RWPE1 (cell line): ENCODE results near the gene MAP7D3.
A peak's percentile ranks its signal among the peaks of the same experiment; 100 is the strongest.

Source experiments
- CTCF ChIA-PET: fragments of 350-600 bp; sonication (Branson Sonifier 250); formaldehyde crosslinking; extraction: SDS; loops from one replicate; lab custom pipeline; 2021; lab: Yijun Ruan, JAX
- POLR2A ChIA-PET: fragments of 400-600 bp; formaldehyde crosslinking; extraction: SDS; loops from one replicate; lab custom pipeline; 2020; ENCODE audit warnings: antibody characterized with exemption; ENCODE audit not compliant: low non-redundant PET; lab: Yijun Ruan, JAX
- DNase-seq: peaks from one replicate; pipeline ENCODE4 v3.0.0; 2012; ENCODE audit warnings: low spot score
- H3K27ac ChIP-seq: fragments of 450-650 bp; 2 replicates; pipeline ENCODE4 v1.5.1; 2017
- CTCF ChIP-seq: fragments of 450-650 bp; conservative IDR thresholded peaks from 2 replicates; pipeline ENCODE4 v1.5.1; 2017; ENCODE audit warnings: low read depth, mild to moderate bottlenecking

MAP7D3 gene

GRCh38 chrX:136227948-136228838 is 23.0 kb downstream of the MAP7D3 start:
- H3K27ac ChIP-seq, result no peak overlapping the region
- no peak for DNase-seq
- CTCF ChIA-PET, result no interaction called here

GRCh38 chrX:136227074-136227473 is 24.1 kb downstream of the MAP7D3 start:
- DNase-seq, result no peak
- H3K27ac ChIP-seq, result no peak overlapping the region
- no peak for TF ChIP-seq CTCF
- CTCF ChIA-PET, result no interaction called here
- POLR2A ChIA-PET, result no interaction called here

More at GRCh38 chrX:136227948-136228838, 23.0 kb downstream of the MAP7D3 start:
- TF ChIP-seq CTCF, result no peak
- POLR2A ChIA-PET, result no interaction called here

- no peak for DNase-seq
- H3K27ac ChIP-seq, result no peak overlapping the region
- TF ChIP-seq CTCF, result no peak
- ChIA-PET CTCF (interaction anchor here (0.5 kb wide), 1 partner anchor 196 kb away, joined by 3 read pairs; no protein-coding TSS in a partner anchor), POLR2A (no interaction called here)
These were observed 29.2 kb downstream of the MAP7D3 start for GRCh38 chrX:136221851-136222513.

GRCh38 chrX:136220951-136221350 is 30.2 kb downstream of the MAP7D3 start:
- DNase-seq, result no peak
- ChIA-PET POLR2A (no interaction called here), CTCF (no interaction called here)
- H3K27ac ChIP-seq, result peak overlapping the region; percentile 55
- TF ChIP-seq CTCF, result no peak

GRCh38 chrX:136220540-136220939 is 30.7 kb downstream of the MAP7D3 start:
- POLR2A ChIA-PET, result no interaction called here
- no peak for TF ChIP-seq CTCF
- DNase-seq, result peak; percentile 3
- CTCF ChIA-PET, result no interaction called here
- peak overlapping the region; percentile 55 for H3K27ac ChIP-seq

- CTCF ChIA-PET, result no interaction called here
- no peak for DNase-seq
- TF ChIP-seq CTCF, result no peak
- H3K27ac ChIP-seq, result no peak overlapping the region
- POLR2A ChIA-PET, result no interaction called here
These were observed 31.3 kb downstream of the MAP7D3 start for GRCh38 chrX:136219893-136220292.
